ENCODE measurements around the gene GNAZ.

GNAZ gene

GRCh38 chr22:23062616-23063538 lies 7.4 kb upstream of the GNAZ start:
- TF ChIP-seq, protein P1, sequence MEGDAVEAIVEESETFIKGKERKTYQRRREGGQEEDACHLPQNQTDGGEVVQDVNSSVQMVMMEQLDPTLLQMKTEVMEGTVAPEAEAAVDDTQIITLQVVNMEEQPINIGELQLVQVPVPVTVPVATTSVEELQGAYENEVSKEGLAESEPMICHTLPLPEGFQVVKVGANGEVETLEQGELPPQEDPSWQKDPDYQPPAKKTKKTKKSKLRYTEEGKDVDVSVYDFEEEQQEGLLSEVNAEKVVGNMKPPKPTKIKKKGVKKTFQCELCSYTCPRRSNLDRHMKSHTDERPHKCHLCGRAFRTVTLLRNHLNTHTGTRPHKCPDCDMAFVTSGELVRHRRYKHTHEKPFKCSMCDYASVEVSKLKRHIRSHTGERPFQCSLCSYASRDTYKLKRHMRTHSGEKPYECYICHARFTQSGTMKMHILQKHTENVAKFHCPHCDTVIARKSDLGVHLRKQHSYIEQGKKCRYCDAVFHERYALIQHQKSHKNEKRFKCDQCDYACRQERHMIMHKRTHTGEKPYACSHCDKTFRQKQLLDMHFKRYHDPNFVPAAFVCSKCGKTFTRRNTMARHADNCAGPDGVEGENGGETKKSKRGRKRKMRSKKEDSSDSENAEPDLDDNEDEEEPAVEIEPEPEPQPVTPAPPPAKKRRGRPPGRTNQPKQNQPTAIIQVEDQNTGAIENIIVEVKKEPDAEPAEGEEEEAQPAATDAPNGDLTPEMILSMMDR (IDR thresholded peaks at IDR 0.05; ENCODE audit: insufficient read depth, missing control alignments): no peak
- FAIRE-seq (no peak), DNase-seq (ENCODE audit: insufficient read length, low spot score) (no peak)

DNA sequence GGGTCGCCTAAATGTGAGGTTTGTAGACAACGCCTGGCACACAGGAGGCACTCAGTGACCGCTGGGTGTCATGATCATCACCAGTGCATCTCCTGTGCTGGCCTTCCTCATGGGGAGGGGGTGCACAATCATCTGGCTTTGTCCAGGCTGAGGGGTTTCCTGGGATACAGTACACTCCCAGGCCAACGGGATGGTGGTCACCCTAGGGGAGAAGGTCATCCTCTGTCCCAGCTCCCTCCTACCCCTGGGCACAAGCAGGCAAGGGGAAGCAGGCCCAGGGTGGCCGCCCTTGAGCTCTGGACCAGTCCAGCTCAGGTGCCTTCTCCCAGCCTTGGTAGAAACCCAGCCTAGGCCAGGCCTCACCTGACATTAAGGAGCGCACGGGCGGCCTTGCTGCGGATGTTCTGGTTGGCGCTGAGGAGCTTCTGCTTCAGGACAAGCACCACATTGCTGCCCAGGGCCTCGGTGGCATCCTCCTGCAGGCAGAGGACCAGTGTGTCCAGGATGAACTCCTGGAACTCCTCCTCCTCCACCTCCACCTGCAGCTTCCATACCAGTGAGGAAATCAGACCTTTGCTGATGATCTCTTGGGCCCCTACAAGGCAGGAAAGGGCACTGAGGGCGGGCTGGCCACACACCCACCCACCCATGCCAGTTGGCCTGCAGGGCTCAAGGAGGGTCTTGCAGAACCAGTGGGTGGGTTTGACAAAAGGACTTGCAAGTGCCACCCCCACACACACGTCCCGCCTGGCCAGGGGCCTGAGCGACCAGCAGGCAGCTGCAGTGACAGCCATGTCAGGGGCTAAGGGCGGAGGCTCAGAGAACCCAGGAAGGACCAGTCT lies 6.6 kb upstream of the GNAZ start:
- no peak for DNase-seq (ENCODE audit: insufficient read length, low spot score)
- no peak for FAIRE-seq
- TF ChIP-seq, protein P1 (IDR thresholded peaks at IDR 0.05; ENCODE audit: insufficient read depth, missing control alignments): no peak

- DNase-seq (ENCODE audit: insufficient read length, low spot score) (no peak), FAIRE-seq (no peak)
- TF ChIP-seq, protein P1 (IDR thresholded peaks at IDR 0.05; ENCODE audit: insufficient read depth, missing control alignments): no peak
Measured at GRCh38 chr22:23064381-23065068, 5.8 kb upstream of the GNAZ start.

DNA sequence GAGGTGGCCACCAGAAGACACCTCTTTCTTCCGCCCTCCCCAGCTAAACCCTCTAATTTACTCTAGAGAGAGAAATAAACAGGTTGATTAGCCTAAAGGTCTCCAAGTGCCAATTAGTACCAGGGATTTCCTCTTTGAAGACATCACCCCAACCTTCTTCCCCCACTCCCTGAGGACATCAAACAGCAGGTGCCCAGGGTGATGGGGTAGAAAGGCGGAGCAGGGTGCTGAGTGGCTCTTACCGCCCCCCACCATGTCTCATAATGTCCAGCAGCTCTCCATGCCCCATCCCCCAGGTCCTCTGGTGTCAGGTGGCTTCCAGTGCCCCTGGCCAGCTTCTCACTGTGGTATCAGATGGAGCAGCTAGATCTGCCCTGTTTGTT lies 5.3 kb upstream of the GNAZ start:
- TF ChIP-seq, protein P1 (IDR thresholded peaks at IDR 0.05; ENCODE audit: insufficient read depth, missing control alignments): no peak
- FAIRE-seq: no peak
- DNase-seq (ENCODE audit: insufficient read length, low spot score): no peak

DNA sequence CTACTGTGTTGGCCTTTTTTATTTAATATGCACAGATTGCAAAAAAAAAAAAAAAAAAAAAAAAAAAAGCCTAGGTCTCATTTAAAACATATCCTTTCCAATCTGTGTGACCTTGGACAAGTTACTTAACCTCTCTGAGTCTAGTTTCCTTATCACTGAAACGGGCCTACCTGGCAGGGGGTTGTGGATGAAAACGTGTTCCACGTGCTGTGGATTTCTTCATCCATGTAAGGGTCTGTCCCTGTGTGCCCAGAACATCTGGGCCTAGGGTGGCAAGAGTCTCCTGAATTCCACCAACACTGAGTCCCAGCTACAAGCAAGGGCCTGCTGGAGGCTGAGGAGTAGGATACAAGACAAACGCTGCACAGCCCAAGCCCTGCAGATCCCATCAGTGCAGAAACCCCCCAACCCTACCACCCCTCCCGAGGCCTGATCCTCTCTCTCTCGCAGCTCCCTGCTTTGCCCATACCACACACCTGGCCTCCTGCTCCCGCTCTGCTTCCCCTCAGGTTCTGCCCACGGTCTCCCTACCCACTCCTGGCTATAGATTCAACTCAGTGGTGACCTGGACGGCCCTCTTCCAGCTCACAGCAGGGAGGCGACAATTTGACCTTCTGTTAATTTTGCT lies 4.7 kb upstream of the GNAZ start:
- no peak for FAIRE-seq
- TF ChIP-seq, protein P1 (IDR thresholded peaks at IDR 0.05; ENCODE audit: insufficient read depth, missing control alignments): no peak
- no peak for DNase-seq (ENCODE audit: insufficient read length, low spot score)

DNA sequence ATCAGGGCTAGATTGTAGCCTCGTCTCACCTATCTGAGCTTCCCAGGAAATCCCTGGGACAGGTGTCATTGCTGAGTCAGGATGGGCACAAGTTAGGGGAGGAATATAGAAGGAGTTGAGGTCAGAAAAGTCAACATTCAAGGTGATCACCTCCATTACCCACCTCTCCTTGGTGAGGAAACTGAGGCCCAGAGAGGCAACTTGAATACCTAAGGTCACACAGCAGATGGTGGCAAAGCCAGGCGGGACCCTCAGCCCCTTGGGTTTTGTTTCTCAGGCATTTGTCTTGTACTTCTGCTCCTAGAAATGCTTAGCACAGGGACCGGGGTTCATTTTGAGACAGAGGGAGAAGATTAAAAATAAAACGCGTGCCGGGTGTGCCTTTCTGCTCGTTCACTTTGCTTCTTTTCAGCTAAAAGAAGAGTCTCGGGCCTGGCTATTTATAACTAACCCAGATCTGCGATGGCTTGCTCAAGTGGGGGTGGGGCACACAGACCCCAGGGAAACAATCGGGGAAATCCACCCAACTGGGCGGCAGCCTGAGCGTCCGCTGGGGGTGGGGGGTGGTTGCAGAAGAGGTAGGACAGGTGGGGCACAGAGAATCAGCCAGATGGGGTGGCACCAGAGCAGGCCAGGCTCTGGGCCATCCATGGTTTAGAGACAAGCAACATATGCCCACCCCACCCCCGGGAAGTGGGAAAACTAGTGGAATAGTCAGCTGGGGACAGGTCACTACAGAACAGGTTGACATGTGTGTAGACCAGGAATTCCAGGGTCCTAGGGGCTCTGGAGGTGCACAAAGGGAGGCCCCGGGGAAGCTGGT lies 3.9 kb upstream of the GNAZ start:
- no peak for DNase-seq (ENCODE audit: insufficient read length, low spot score)
- FAIRE-seq: no peak
- TF ChIP-seq, protein P1 (IDR thresholded peaks at IDR 0.05; ENCODE audit: insufficient read depth, missing control alignments): no peak
